BE2C (cell line): ENCODE measurements around the gene CCDC141.

Experiments
- DNase-seq: peaks from one replicate; pipeline ENCODE4 v3.0.0-alpha.2; 2020
- H3K27me3 ChIP-seq: fragments of 250-450 bp; sonication (Bioruptor Pico); 2 replicates; pipeline ENCODE4 v1.5.1; 2020; ENCODE audit warnings: mild to moderate bottlenecking
- H3K36me3 ChIP-seq: fragments of 250-450 bp; sonication (Bioruptor Pico); 2 replicates; pipeline ENCODE4 v1.5.1; 2020; ENCODE audit warnings: mild to moderate bottlenecking
- H3K4me1 ChIP-seq: fragments of 250-450 bp; sonication (Bioruptor Pico); 2 replicates; pipeline ENCODE4 v1.5.1; 2020
- H3K4me3 ChIP-seq: 2 replicates; pipeline ENCODE4 v1.5.1; 2011; ENCODE audit warnings: low read depth, low read length
- H3K9me3 ChIP-seq: fragments of 250-450 bp; sonication (Bioruptor Pico); 2 replicates; pipeline ENCODE4 v1.5.1; 2020
- CTCF ChIP-seq: IDR thresholded peaks from 2 replicates; pipeline ENCODE4 v1.5.1; 2012; ENCODE audit warnings: mild to moderate bottlenecking, low read depth, low read length

The CCDC141 gene

GRCh38 chr2:178882666-178883440 is 167.1 kb downstream of the CCDC141 start:
- Histone ChIP-seq H3K9me3 (no peaks in the 10 kb centered on the region), H3K36me3 (no peaks in the 10 kb centered on the region), H3K4me3 (no peak overlapping the region), H3K4me1 (no peaks in the 10 kb centered on the region), H3K27me3 (no peaks in the 10 kb centered on the region)
- TF ChIP-seq CTCF: no peak
- no peak for DNase-seq

- Histone ChIP-seq H3K27me3 (no peaks in the 10 kb centered on the region), H3K4me1 (no peaks in the 10 kb centered on the region), H3K36me3 (no peaks in the 10 kb centered on the region), H3K4me3 (no peak overlapping the region), H3K9me3 (no peaks in the 10 kb centered on the region)
- DNase-seq: no peak
- TF ChIP-seq CTCF: no peak
Measured at GRCh38 chr2:178881075-178881474, 168.9 kb downstream of the CCDC141 start.

- Histone ChIP-seq H3K4me3 (no peak overlapping the region), H3K36me3 (no peaks in the 10 kb centered on the region), H3K9me3 (no peaks in the 10 kb centered on the region), H3K4me1 (no peaks in the 10 kb centered on the region), H3K27me3 (no peaks in the 10 kb centered on the region)
- DNase-seq: no peak
- TF ChIP-seq CTCF: no peak
Measured at GRCh38 chr2:178880257-178880656, 169.7 kb downstream of the CCDC141 start.

GRCh38 chr2:178877874-178878273 is 172.1 kb downstream of the CCDC141 start:
- TF ChIP-seq CTCF: no peak
- Histone ChIP-seq H3K27me3 (no peaks in the 10 kb centered on the region), H3K9me3 (no peaks in the 10 kb centered on the region), H3K4me1 (no peaks in the 10 kb centered on the region), H3K4me3 (no peak overlapping the region), H3K36me3 (no peaks in the 10 kb centered on the region)
- no peak for DNase-seq

- Histone ChIP-seq H3K4me3 (no peak overlapping the region), H3K9me3 (no peaks in the 10 kb centered on the region), H3K36me3 (no peaks in the 10 kb centered on the region), H3K4me1 (no peaks in the 10 kb centered on the region), H3K27me3 (no peaks in the 10 kb centered on the region)
- TF ChIP-seq CTCF: no peak
- DNase-seq: no peak
Measured at GRCh38 chr2:178874529-178875240, 175.3 kb downstream of the CCDC141 start.

GRCh38 chr2:178873912-178874311 is 176.0 kb downstream of the CCDC141 start:
- no peak for DNase-seq
- Histone ChIP-seq H3K36me3 (no peaks in the 10 kb centered on the region), H3K4me3 (no peak overlapping the region), H3K27me3 (no peaks in the 10 kb centered on the region), H3K4me1 (no peaks in the 10 kb centered on the region), H3K9me3 (no peaks in the 10 kb centered on the region)
- no peak for TF ChIP-seq CTCF
